Neural cell (in vitro differentiated cells): ENCODE data around the gene SERPINE1. TPM values are rescaled to one million over a fixed set of nuclear protein-coding genes. Genes with fewer than 3 reads are reported as not detected.

Source experiments
- H2AFZ ChIP-seq: fragments of 200-600, 300-800 bp; sonication (generic), shearing (Covaris generic); 2 replicates; pipeline ENCODE4 v1.6.0; 2014; ENCODE audit warnings: low read depth, mild to moderate bottlenecking, antibody characterized with exemption, low read length, moderate library complexity
- H3F3A ChIP-seq: fragments of 200-600 bp; shearing (Covaris generic); 2 replicates; pipeline ENCODE4 v1.6.1; 2016; ENCODE audit warnings: mild to moderate bottlenecking, moderate library complexity, mixed read lengths, antibody characterized with exemption, low read length; ENCODE audit not compliant: insufficient read depth, poor library complexity, severe bottlenecking
- H3K27ac ChIP-seq: fragments of 200-600, 300-800 bp; sonication (generic), shearing (Covaris generic); 2 replicates; pipeline ENCODE4 v1.5.1; 2014; ENCODE audit warnings: mild to moderate bottlenecking, low read length, moderate library complexity
- H3K27me3 ChIP-seq: fragments of 300-800, 200-600 bp; sonication (generic), shearing (Covaris generic); 2 replicates; pipeline ENCODE4 v1.6.0; 2014; ENCODE audit warnings: mild to moderate bottlenecking, low read depth, low read length, moderate library complexity; ENCODE audit not compliant: insufficient read depth
- H3K36me3 ChIP-seq: fragments of 300-800, 200-600 bp; sonication (generic), shearing (Covaris generic); 2 replicates; pipeline ENCODE4 v1.5.1; 2014; ENCODE audit warnings: mild to moderate bottlenecking, antibody characterized with exemption, low read length, moderate library complexity; ENCODE audit not compliant: insufficient read depth
- H3K4me2 ChIP-seq: fragments of 300-800, 200-600 bp; sonication (generic), shearing (Covaris generic); 2 replicates; pipeline ENCODE4 v1.6.0; 2014; ENCODE audit warnings: mild to moderate bottlenecking, low read length
- H3K4me3 ChIP-seq: fragments of 300-800, 200-600 bp; sonication (generic), shearing (Covaris generic); 2 replicates; pipeline ENCODE4 v1.5.1; 2014; ENCODE audit warnings: mild to moderate bottlenecking, low read length, moderate library complexity
- H3K79me2 ChIP-seq: fragments of 200-600 bp; shearing (Covaris generic); replicated peaks from 2 replicates; pipeline ENCODE4 v1.6.0; 2014; ENCODE audit warnings: mild to moderate bottlenecking, low read length, moderate library complexity; ENCODE audit not compliant: insufficient read depth
- H3K9ac ChIP-seq: fragments of 300-800, 200-600 bp; sonication (generic), shearing (Covaris generic); 2 replicates; pipeline ENCODE4 v1.6.1; 2016; ENCODE audit warnings: mild to moderate bottlenecking, low read length, mixed read lengths
- H3K9me2 ChIP-seq: fragments of 200-600 bp; shearing (Covaris generic); 2 replicates; pipeline ENCODE4 v1.6.1; 2016; ENCODE audit warnings: mild to moderate bottlenecking, low read length, mixed read lengths; ENCODE audit not compliant: insufficient read depth
- H3K9me3 ChIP-seq: fragments of 200-600, 300-800 bp; sonication (generic), shearing (Covaris generic); 2 replicates; pipeline ENCODE4 v1.6.1; 2016; ENCODE audit warnings: mild to moderate bottlenecking, mixed run types, low read length, moderate library complexity, mixed read lengths
- H4K20me1 ChIP-seq: fragments of 200-600 bp; shearing (Covaris generic); 2 replicates; pipeline ENCODE4 v1.6.1; 2016; ENCODE audit warnings: mild to moderate bottlenecking, mixed run types; ENCODE audit not compliant: insufficient read depth
- CTCF ChIP-seq: fragments of 450-650 bp; IDR thresholded peaks from 2 replicates; pipeline ENCODE4 v1.5.1; 2014; ENCODE audit warnings: antibody characterized with exemption, mild to moderate bottlenecking, moderate library complexity; ENCODE audit not compliant: poor library complexity, severe bottlenecking
- EP300 ChIP-seq: fragments of 450-650 bp; conservative IDR thresholded peaks from 2 replicates; pipeline ENCODE4 v1.6.1; 2014; ENCODE audit warnings: antibody characterized with exemption, mild to moderate bottlenecking, moderate library complexity; ENCODE audit not compliant: poor library complexity, severe bottlenecking
- EZH2 ChIP-seq: fragments of 200-600, 300-800 bp; shearing (Covaris generic), sonication (generic); IDR thresholded peaks from 2 replicates; pipeline ENCODE4 v1.6.1; 2014; ENCODE audit warnings: antibody characterized with exemption, low read length, borderline replicate concordance, mild to moderate bottlenecking; ENCODE audit not compliant: insufficient read depth, poor library complexity, severe bottlenecking
- MXI1 ChIP-seq: fragments of 450-650 bp; conservative IDR thresholded peaks from 2 replicates; pipeline ENCODE4 v1.6.1; 2014; ENCODE audit warnings: antibody characterized with exemption, mild to moderate bottlenecking; ENCODE audit not compliant: poor library complexity, severe bottlenecking
- POLR2AphosphoS5 ChIP-seq: IDR thresholded peaks from 2 replicates; pipeline ENCODE4 v1.6.1; 2012
- RAD21 ChIP-seq: fragments of 450-650 bp; conservative IDR thresholded peaks from 2 replicates; pipeline ENCODE4 v1.6.1; 2014; ENCODE audit warnings: antibody characterized with exemption, mild to moderate bottlenecking, moderate library complexity
- SMC3 ChIP-seq: fragments of 450-650 bp; conservative IDR thresholded peaks from 2 replicates; pipeline ENCODE4 v1.6.1; 2014; ENCODE audit warnings: antibody characterized with exemption, mild to moderate bottlenecking, moderate library complexity; ENCODE audit not compliant: poor library complexity
- TAF1 ChIP-seq: IDR thresholded peaks from 2 replicates; pipeline ENCODE4 v1.6.1; 2012; ENCODE audit warnings: low read depth
- polyA plus RNA-seq: library from polyadenylated mRNA; depleted of rRNA; stranded (reverse); fragments of >200 nt; gene quantifications from 2 replicates; pipeline ENCODE4 v1.2.3, GENCODE V29; 2014
- TF ChIP-seq, protein P1 (sequence below): IDR thresholded peaks from 2 replicates; pipeline ENCODE4 v1.6.1; 2012; ENCODE audit warnings: borderline replicate concordance

The SERPINE1 gene
- polyA plus RNA-seq, 1 donor from 2014 or later: 0.12 TPM

DNA sequence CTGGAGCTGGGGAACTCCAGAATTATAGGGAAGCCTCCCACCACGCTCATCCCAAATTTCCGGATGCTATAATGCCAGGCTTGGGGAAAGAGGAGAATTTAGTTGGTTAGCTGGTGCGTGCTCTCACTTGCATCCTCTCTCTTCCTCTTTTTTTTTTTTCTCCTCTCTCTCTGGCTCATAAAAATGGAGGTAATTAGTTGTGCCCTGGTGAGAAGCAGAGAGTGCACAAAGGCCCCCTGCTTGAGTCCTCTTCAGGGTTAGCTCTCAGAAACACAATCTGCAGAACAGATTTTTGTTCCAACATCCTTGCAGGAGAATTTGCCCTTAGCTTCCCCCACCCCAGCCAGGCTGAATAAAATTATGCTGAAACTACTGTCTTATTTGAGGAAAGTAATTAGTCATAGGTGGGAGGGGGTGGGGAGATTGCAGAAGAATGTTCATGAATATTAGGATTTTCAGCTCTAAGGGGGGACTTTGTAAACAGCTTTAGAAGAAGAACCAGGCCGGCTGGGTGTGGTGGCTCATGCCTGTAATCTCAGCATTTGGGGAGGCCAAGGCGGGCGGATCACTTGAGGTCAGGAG lies 7.6 kb downstream of the SERPINE1 start:
- Histone ChIP-seq H3K36me3 (no peaks in the 10 kb centered on the region), H2AFZ (no peak overlapping the region), H3K9me2 (no peaks in the 10 kb centered on the region), H3K27ac (peak overlapping the region; percentile 7), H3F3A (no peaks in the 10 kb centered on the region), H3K9ac (no peak overlapping the region), H3K79me2 (no peaks in the 10 kb centered on the region), H3K4me2 (no peak overlapping the region), H4K20me1 (no peaks in the 10 kb centered on the region), H3K27me3 (no peaks in the 10 kb centered on the region), H3K4me3 (no peak overlapping the region), H3K9me3 (no peaks in the 10 kb centered on the region)
- TF ChIP-seq MXI1: no peak
- TF ChIP-seq, protein P1, sequence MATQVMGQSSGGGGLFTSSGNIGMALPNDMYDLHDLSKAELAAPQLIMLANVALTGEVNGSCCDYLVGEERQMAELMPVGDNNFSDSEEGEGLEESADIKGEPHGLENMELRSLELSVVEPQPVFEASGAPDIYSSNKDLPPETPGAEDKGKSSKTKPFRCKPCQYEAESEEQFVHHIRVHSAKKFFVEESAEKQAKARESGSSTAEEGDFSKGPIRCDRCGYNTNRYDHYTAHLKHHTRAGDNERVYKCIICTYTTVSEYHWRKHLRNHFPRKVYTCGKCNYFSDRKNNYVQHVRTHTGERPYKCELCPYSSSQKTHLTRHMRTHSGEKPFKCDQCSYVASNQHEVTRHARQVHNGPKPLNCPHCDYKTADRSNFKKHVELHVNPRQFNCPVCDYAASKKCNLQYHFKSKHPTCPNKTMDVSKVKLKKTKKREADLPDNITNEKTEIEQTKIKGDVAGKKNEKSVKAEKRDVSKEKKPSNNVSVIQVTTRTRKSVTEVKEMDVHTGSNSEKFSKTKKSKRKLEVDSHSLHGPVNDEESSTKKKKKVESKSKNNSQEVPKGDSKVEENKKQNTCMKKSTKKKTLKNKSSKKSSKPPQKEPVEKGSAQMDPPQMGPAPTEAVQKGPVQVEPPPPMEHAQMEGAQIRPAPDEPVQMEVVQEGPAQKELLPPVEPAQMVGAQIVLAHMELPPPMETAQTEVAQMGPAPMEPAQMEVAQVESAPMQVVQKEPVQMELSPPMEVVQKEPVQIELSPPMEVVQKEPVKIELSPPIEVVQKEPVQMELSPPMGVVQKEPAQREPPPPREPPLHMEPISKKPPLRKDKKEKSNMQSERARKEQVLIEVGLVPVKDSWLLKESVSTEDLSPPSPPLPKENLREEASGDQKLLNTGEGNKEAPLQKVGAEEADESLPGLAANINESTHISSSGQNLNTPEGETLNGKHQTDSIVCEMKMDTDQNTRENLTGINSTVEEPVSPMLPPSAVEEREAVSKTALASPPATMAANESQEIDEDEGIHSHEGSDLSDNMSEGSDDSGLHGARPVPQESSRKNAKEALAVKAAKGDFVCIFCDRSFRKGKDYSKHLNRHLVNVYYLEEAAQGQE: no peak
- TF ChIP-seq EZH2: no peak
- TF ChIP-seq RAD21: no peak
- TF ChIP-seq TAF1: no peak
- TF ChIP-seq EP300: no peak
- no peak for TF ChIP-seq CTCF
- TF ChIP-seq SMC3: no peak
- TF ChIP-seq POLR2AphosphoS5: no peak

DNA sequence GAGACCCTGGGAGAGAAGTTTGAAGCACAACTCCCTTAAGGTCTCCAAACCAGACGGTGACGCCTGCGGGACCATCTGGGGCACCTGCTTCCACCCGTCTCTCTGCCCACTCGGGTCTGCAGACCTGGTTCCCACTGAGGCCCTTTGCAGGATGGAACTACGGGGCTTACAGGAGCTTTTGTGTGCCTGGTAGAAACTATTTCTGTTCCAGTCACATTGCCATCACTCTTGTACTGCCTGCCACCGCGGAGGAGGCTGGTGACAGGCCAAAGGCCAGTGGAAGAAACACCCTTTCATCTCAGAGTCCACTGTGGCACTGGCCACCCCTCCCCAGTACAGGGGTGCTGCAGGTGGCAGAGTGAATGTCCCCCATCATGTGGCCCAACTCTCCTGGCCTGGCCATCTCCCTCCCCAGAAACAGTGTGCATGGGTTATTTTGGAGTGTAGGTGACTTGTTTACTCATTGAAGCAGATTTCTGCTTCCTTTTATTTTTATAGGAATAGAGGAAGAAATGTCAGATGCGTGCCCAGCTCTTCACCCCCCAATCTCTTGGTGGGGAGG lies 10.8 kb downstream of the SERPINE1 start:
- TF ChIP-seq RAD21 (no peak), POLR2AphosphoS5 (no peak), EZH2 (no peak)
- TF ChIP-seq, protein P1: no peak
- no peaks in the 10 kb centered on the region for H4K20me1 ChIP-seq
- H3K27ac ChIP-seq: no peak overlapping the region
- H3K4me2 ChIP-seq: no peak overlapping the region
- H3K27me3 ChIP-seq: no peaks in the 10 kb centered on the region
- no peak overlapping the region for H3K4me3 ChIP-seq
- no peaks in the 10 kb centered on the region for H3F3A ChIP-seq
- H3K79me2 ChIP-seq: no peaks in the 10 kb centered on the region
- no peaks in the 10 kb centered on the region for H3K9me2 ChIP-seq
- no peaks in the 10 kb centered on the region for H3K36me3 ChIP-seq
- H2AFZ ChIP-seq: no peak overlapping the region
- H3K9ac ChIP-seq: no peak overlapping the region
- H3K9me3 ChIP-seq: no peaks in the 10 kb centered on the region
